HFFc6 (cell line): ENCODE data around the gene AGPAT4. TPM values are rescaled to one million over a fixed set of nuclear protein-coding genes. Genes with fewer than 3 reads are reported as not detected.

ENCODE experiments used
- DNase-seq: peaks from one replicate; pipeline ENCODE4 v3.0.0-alpha.2; 2018
- H3K27ac Mint-ChIP-seq: 2 replicates; pipeline ENCODE4 v1.8.0; 2020; ENCODE audit warnings: mild to moderate bottlenecking, mixed read lengths
- H3K27me3 Mint-ChIP-seq: 2 replicates; pipeline ENCODE4 v1.8.0; 2021; ENCODE audit warnings: mild to moderate bottlenecking, moderate library complexity, mixed read lengths; ENCODE audit not compliant: insufficient read depth
- H3K36me3 Mint-ChIP-seq: 2 replicates; pipeline ENCODE4 v1.8.0; 2021; ENCODE audit warnings: low read depth, mixed read lengths
- H3K4me1 Mint-ChIP-seq: 2 replicates; pipeline ENCODE4 v1.8.0; 2020; ENCODE audit warnings: low read depth, mixed read lengths
- H3K4me3 Mint-ChIP-seq: 2 replicates; pipeline ENCODE4 v1.8.0; 2020; ENCODE audit warnings: mild to moderate bottlenecking, moderate library complexity, mixed read lengths
- H3K9me3 Mint-ChIP-seq: 2 replicates; pipeline ENCODE4 v1.8.0; 2020; ENCODE audit warnings: mild to moderate bottlenecking, mixed read lengths
- total RNA-seq, 6 experiments: library from RNA; stranded (reverse); fragmentation: NEBNext Ultra II Directional; extraction: Animal tissue kit (Norgen Biotek cat#: 25700); gene quantifications; 2 replicates in 1 of 6; 3 replicates in 5 of 6; pipeline ENCODE4 v1.2.3, GENCODE V29; 2021
- TF ChIP-seq, protein P1 (sequence below): fragments of 200-600 bp; sonication (generic); IDR thresholded peaks from 2 replicates; pipeline ENCODE4 v1.5.0; 2021; ENCODE audit warnings: antibody characterized with exemption, mild to moderate bottlenecking

Gene AGPAT4
- total RNA-seq, 6 experiments from 2014 or later, result 2.3 to 4.0 (median 2.7) TPM

DNA sequence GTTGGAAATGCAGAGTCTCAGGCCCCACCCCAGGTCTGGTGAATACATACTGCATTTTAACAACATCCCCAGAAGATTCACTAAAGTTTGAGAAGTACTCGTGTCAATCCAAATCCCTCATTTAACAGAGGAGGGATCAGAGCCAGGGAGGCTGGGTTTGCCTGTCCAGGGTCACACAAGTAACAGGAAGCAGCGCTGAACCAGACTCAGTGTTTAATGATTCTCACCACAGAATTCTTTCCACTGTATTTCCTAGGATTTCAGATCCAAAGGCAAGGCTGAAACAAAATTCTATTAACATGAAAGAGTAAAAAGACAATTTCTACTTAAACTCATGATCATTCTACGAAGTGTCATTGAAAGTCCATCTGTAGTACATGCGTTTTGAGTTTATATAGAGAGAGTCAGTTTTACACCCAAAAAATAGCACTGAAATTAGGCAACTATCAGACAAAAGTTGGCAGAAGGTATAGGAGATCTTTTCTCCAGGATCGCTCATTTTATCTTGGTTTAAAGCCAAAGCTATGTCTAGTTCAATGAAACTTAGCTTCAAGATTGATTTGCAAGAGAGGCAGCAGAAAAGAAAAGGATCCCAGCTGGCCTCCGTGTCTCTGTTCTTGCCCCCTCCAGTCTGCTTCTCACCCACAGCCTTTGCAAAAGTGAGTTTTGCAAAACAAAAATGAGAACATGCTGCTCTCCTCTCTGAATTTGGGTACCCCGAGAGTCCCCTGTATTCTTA is 6.0 kb upstream of the AGPAT4 start:
- H3K4me1 Mint-ChIP-seq, result peaks cover 4% of the 10 kb centered on the region
- no peak overlapping the region for H3K27ac Mint-ChIP-seq
- H3K9me3 Mint-ChIP-seq, result no peaks in the 10 kb centered on the region; the same call in 1 of the 2 replicates
- H3K27me3 Mint-ChIP-seq, result peaks cover 12% of the 10 kb centered on the region
- TF ChIP-seq, protein P1, sequence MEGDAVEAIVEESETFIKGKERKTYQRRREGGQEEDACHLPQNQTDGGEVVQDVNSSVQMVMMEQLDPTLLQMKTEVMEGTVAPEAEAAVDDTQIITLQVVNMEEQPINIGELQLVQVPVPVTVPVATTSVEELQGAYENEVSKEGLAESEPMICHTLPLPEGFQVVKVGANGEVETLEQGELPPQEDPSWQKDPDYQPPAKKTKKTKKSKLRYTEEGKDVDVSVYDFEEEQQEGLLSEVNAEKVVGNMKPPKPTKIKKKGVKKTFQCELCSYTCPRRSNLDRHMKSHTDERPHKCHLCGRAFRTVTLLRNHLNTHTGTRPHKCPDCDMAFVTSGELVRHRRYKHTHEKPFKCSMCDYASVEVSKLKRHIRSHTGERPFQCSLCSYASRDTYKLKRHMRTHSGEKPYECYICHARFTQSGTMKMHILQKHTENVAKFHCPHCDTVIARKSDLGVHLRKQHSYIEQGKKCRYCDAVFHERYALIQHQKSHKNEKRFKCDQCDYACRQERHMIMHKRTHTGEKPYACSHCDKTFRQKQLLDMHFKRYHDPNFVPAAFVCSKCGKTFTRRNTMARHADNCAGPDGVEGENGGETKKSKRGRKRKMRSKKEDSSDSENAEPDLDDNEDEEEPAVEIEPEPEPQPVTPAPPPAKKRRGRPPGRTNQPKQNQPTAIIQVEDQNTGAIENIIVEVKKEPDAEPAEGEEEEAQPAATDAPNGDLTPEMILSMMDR, result no peak
- DNase-seq, result no peak
- H3K36me3 Mint-ChIP-seq, result no peaks in the 10 kb centered on the region
- H3K4me3 Mint-ChIP-seq, result no peak overlapping the region

DNA sequence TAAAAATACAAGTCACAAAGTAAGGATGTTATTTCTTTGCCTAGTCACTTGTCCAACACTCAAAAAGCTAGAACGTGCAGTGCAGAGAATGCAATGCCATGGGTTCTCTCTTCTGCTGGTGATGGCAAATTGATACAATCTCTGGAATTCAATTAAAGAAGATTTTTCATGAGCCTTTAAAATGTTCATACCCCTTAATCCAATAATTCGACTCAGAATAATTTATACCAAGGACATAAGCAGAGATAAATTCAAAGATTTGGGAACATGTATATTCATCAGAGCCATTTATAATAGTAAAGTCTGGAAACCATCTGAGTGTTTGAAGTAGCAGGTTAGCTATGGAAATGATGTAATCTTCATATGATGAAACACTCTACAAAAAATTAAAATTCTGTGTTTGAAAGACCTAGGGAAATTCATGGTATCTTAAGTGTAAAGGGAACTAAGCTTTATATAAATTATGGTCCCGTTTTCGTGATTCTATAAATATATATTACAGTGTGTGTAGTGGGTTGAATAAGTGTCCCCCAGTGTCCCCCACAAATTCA is 2.8 kb upstream of the AGPAT4 start:
- TF ChIP-seq, protein P1, result no peak
- Mint-ChIP-seq H3K4me3 (no peak overlapping the region), H3K4me1 (peaks cover 26% of the 10 kb centered on the region), H3K27ac (no peak overlapping the region), H3K27me3 (peaks cover 8% of the 10 kb centered on the region), H3K36me3 (no peaks in the 10 kb centered on the region), H3K9me3 (no peaks in the 10 kb centered on the region; the same call in 1 of the 2 replicates)
- no peak for DNase-seq

DNA sequence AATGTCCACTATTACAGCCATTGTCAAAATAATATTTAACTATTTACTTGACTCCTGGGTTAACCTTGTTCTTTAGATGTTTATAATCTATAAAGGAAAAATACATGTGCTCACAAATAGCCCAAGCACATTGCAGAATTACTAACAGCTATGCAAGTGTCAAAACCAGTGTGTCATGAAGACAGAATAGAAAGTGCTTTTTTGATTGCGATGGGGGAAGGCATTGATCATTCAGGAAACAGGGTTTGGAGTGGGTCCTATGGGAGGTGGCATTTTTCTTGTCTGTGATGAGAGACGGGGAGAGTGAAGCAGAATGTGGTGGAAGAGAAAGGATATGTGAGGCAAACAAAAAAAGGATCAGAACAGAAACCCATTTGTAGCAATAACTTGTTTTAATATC is 1.0 kb upstream of the AGPAT4 start:
- H3K9me3 Mint-ChIP-seq, result no peaks in the 10 kb centered on the region
- H3K27ac Mint-ChIP-seq, result no peak overlapping the region
- H3K36me3 Mint-ChIP-seq, result 0 out of 2 replicates have a peak, but pooled peaks cover under 1% of the 10 kb centered on the region
- peaks cover 5% of the 10 kb centered on the region; the same call in 1 of the 2 replicates for H3K27me3 Mint-ChIP-seq
- peaks cover 32% of the 10 kb centered on the region for H3K4me1 Mint-ChIP-seq
- H3K4me3 Mint-ChIP-seq, result no peak overlapping the region
- no peak for DNase-seq
- TF ChIP-seq, protein P1, result no peak

DNA sequence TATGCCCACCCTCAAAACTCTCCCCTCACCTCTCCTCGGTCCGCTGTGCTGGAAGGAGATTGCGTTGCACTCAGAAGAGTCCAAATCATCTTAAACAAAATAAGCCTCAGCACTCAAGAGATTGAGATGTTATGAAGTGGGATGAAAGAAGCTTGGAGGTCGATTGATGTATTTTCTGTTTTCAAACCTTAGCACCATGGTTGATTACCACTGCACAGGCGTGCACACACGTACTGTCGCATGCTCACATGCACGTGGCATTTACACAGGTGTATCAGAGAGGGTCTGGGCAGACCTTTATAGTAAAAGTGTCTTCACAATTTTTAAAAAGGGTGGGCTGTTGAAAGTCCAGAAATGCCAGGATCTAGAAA is 612 bp upstream of the AGPAT4 start:
- Mint-ChIP-seq H3K27me3 (peaks cover 4% of the 10 kb centered on the region; the same call in 1 of the 2 replicates), H3K4me1 (peaks cover 32% of the 10 kb centered on the region), H3K36me3 (peaks cover 5% of the 10 kb centered on the region; the same call in 1 of the 2 replicates), H3K9me3 (no peaks in the 10 kb centered on the region), H3K27ac (peak overlapping the region; percentile 95), H3K4me3 (peak overlapping the region; percentile 97)
- TF ChIP-seq, protein P1, result no peak
- DNase-seq, result no peak

DNA sequence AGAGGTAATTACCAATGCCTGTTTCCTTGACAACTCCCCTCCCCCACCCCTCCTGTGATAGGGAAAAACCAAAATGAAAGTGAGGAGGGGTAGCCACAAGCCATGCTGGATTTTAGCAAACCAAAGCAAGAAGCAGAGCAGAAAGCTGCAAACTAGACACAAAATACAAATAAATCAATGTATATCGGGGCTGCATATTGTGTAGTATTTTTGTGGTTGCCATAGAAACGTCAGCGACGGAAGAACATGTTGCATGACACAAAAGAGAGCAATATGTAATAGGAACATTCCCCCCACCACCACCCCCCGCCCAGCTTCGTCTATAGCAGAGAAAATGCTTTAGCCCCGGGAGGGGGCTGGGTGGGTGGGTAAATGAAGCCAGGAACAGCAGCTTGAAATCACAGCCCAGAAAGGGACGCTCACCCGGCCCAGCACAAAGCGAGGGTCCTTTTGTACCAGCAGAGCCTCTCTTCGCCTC is 548 bp downstream of the AGPAT4 start:
- H3K36me3 Mint-ChIP-seq, result peaks cover 8% of the 10 kb centered on the region; the same call in 1 of the 2 replicates
- peaks cover 4% of the 10 kb centered on the region; the same call in 1 of the 2 replicates for H3K27me3 Mint-ChIP-seq
- peak overlapping the region; percentile 95 for H3K27ac Mint-ChIP-seq
- no peaks in the 10 kb centered on the region for H3K9me3 Mint-ChIP-seq
- TF ChIP-seq, protein P1, result no peak
- H3K4me1 Mint-ChIP-seq, result peaks cover 39% of the 10 kb centered on the region
- peak overlapping the region; percentile 97 for H3K4me3 Mint-ChIP-seq
- peak; percentile 44 for DNase-seq
